HPDE6-E6E7 (cell line): ENCODE data around the gene RTCA.
"Not testable (repeated sequence)": the region's sequence is repeated elsewhere in the genome, so short reads cannot be mapped to it uniquely, and the experiment has no call there.

Experiments
- DNase-seq: peaks from one replicate; pipeline ENCODE4 v3.0.0; 2011; ENCODE audit warnings: missing footprints; ENCODE audit errors: extremely low spot score

RTCA gene

DNA sequence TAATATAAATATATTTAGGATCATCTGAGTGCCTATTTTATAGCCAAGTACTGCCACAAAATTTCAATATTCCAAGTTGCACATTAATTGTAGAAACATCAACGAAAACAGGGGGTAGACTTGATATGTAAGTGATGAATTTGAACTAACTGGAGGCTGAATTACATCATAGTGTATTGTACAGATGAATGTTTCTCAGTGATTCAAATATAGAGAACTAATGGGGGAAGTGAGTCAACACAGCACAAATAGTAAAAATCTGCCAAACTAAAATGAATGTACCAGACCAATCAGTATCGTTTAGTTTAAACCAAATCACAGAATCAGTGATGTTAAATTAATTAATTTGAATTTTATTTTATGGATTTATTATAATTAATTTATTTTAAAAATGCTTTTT, 42.8 kb downstream of the RTCA start:
- DNase-seq, result no peak

- DNase-seq, result no peak
These were observed 43.8 kb downstream of the RTCA start for GRCh38 chr1:100309863-100310262.

GRCh38 chr1:100313382-100313781, 47.4 kb downstream of the RTCA start:
- DNase-seq, result no peak

- DNase-seq, result no peak
These were observed 50.6 kb downstream of the RTCA start for GRCh38 chr1:100316622-100317021.

DNA sequence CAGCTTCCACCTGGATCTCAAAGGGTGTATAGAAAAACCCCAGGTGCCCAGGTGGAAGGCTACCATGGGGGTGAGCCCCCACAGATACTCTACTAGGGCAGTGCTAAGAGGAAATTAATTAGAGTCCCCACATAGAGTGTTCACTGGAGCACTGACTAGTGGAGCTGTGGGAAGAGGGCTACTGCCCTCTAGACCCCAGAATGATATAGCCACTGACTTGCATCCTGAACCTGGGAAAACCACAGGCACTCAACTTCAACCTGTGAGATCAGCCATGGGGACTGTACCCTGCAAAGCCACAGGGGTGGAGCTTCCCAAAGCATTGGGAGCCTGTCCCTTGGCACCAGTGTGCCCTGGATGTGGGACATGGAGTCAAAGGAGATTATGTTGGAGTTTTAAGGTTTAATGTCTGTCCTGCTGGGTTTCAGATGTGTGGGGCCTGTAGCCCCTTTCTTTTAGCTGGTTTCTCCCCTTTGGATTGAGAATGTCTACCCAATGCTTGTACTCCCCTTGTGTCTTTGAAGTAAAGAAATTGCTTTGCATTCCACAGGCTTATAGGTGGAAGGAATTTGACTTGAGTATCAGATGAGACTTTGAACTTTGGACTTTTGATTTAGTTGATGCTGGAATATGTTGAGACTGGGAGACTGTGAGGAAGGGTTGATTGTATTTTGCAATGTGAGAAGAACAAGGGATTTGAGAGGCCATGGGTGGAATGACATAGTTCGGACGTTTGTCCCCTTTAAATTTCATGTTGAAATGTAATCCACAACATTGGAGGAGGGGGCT, 54.5 kb downstream of the RTCA start:
- DNase-seq, result no peak

DNA sequence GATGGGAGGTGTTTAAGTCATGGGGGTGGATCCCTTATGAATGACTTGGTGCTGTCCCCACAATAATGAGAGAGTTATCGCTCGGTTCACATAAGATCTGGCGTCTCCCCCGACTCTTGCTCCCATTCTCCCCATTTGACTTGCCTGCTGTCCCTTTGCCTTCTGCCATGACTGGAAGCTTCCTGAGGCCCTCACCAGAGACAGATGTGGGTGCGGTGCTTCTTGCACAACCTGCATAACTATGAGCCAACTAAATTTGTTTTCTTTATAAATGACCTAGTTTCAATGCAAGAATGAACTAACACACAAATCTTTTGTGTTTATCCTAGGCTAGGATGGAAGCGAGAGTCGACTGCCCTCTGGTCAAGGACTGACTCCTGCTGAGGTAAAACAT, 55.1 kb downstream of the RTCA start:
- no peak for DNase-seq

DNA sequence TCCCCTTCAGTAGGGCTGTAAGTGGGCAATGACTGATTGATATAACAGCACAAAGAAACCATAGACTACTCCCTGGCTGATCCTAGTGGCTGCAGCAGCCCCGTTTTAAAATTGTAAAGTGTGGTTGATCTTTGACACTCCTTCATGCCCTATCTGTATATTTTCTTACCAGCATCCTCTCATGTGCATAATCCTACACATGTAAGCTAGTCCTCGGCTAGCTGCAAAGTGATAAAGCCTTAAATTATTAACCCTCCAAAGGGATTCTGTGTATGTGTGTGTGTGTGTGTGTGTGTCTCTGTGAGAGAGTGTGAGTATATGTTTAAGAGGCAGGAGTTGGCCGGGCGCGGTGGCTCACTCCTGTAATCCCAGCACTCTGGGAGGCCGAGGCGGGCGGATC, 55.5 kb downstream of the RTCA start:
- no peak for DNase-seq

DNA sequence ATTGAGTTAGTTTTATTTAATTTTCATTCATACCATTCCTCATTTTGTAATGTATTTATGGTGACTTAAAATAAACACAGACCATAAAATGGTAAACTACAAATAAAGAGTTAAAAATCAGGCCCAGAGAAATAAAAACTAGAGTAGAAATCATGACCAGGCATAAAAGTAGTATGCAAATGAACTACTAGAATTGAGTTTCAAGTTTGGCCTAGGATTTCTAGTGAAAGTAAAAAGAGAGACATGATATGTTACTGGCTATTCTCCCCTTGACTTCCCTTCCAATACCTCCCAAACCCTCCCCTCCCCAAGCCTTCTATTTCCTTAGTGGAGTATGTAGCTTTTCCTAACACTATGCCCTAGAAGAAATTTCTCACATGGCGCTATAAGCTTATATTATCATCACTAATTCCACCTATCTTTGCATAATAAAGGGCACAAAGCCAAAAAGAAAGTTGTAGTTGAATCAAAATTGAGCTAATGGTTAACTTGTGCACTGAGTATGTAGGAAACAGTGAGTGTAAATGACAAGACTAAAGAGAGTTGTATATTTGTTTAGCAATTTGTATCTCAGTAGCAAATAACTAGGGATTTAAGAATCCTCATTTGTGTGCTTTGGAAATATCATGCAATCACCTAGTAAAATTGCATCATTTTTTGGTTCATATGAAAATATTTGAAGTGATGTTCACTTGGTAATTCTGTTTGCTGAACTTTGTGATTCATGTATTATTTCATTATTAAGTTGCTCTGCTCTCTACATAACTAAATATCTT, 56.6 kb downstream of the RTCA start:
- DNase-seq, result no peak

- DNase-seq, result no peak
These were observed 57.5 kb downstream of the RTCA start for GRCh38 chr1:100323419-100324106.

DNA sequence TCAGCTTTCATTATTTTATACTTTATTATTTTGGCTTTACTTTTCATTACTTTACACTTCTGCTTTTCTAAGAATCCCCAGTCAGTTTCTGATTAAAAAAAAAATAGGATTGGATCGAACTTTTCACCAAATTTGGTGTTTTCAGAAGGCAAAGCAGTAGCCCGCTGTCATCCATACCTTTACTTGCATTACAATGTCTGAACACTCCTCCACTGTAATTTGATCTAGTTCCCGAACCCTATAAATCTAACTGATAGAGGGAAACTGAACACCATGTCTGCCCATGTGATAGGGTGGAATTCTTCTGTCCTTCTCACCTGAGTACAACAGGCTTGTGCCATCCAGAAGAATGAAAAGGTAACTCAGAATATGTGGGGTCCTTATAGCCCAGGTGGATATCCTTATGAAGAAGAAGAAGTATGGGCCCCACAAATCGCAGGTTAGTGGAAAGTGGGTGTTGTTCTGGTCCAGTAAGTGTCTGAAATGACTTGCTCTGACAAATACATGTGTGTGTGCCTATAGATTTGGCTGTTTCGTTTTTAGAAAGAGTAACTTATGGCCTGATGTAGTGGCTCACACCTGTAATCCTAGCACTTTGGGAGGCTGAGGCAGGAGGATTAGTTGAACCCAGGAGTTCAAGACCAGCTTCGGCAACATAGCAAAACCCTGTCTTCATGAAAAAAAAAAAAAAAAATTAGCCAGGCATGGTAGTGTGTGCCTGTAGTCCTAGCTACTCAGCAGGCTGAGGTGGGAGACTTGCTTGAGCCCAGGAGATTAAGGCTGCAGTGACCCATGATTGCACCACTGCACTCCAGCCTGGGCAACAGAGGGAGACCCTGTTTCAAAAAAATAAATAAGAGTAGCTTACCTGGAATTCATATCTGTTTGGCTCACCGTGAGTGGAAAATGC, 59.7 kb downstream of the RTCA start:
- DNase-seq, result no peak

DNA sequence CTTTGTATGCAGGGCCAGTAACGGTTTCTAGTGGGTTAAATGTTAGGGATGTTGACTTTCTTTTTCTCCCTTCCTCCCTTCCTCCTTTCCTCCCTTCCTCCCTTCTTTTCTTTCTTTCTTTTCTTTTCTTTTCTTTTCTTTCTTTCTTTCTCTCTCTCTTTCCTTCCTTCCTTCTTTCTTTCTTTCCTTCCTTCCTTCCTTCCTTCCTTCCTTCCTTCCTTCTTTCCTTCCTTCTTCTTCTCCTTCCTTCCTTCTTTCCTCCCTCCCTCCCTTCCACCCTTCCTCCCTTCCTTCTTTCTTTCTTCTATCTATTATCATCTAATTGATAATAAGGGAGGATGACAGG, 60.3 kb downstream of the RTCA start:
- not testable (repeated sequence) for DNase-seq

DNA sequence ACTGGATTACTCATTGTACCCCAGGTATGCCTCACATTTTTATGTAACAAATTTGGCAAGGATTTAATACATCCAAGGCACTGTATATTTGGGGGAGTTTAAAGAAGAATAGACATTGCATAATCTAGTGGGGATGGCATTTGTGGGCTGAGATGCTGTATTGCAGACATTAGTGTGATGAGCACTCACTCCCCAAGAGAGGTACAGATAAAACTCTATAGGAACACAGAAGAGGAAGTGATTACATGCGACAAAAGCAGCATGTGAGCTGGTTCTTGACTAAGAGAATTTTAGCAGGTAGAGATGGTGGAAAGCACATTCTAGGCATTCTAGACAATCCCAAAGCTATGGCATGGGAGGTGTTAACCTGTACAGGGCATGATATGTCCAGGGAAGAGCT, 62.1 kb downstream of the RTCA start:
- DNase-seq, result no peak

DNA sequence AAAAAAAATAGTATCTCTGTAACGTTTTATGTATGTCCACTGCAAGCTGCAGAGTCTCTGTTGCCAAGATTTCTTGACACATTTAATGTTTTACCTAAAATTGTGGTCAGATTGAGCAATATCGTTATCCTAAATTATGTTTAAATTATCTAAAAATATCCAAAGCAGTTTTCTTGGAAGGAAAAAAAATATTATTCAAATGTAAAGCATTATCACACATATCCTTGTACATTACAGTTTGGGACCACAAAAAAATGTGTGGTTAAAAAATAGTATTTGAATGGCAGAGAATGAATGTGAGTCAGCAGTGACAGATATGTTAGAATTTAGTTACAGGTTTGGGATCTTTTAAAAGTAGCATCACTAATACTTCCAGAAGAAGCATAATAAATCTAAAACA, 65.1 kb downstream of the RTCA start:
- not testable (repeated sequence) for DNase-seq

DNA sequence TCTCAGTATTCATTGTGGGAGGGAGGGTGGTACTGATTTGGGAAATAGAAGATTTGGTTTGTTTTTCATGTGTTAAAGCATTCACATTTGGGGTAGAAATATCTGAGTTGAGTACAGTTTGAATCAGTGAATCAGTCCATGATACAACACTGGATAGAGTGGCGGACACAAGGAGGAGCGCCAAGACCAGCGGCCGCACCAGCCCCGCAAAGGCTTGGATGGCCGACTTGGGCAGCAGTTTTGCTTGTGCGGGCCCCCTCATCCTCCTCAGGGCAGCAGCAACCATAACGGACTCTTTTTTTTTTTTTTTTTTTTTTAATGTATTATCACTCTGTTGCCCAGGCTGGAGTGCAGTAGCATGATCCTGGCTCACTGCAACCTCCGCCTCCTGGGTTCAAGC, 66.3 kb downstream of the RTCA start:
- no peak for DNase-seq

DNA sequence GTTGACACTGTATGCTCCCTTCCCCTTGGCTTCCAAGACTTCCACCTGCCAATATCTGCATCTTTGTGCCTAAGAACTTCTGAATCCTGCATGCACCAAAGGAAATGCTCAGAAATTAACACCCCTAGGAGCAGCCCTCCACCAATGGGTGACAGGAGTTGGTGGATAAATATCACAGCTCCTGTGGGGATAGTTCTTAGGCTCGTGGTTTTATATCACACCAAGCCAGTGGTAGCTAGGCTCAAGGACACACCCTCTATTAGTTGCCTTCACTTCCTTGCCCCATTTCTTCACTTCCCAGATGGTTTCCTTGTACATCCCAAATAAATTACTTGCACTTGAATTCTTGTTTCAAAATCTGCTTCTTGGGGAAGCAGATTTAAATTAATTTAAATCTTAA, 69.4 kb downstream of the RTCA start:
- DNase-seq, result no peak

DNA sequence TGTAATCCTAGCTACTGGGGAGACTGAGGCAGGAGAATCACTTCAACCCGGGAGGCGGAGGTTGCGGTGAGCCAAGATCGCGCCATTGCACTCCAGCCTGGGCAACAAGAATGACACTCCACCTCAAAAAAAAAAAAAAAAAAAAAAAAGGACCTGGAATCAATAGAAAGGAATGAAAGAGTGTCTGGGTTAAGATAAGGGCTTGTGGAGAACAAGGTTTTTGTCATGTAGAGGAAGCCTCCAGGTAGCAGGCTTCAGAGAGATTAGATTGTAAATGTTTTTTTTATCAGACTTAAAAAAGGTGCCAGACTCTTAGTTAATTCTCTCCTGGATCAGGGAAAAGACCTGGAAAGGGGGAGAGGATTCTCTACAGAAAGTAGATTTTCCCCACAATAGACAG, 71.9 kb downstream of the RTCA start:
- DNase-seq, result not testable (repeated sequence)

- not testable (repeated sequence) for DNase-seq
These were observed 73.7 kb downstream of the RTCA start for GRCh38 chr1:100339735-100340134.

DNA sequence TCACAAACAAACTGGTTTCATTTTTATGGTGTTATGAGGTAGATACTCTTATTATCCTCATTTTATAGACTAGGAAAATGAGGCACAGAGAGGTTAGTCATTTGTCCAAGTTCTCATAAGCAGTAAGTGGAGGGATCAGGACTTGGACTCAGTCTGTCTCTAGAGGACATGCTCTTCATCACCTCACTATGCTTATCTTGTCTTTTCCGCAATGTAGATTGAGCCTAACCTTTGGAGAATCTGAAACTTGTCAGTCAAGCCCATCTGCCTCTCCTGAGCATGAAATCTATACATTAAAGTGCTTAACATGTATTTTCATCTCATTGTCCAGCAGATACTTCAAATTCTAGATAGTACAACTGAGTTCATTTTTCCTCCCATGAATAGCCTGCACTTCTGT, 74.5 kb downstream of the RTCA start:
- no peak for DNase-seq

GRCh38 chr1:100342348-100342747, 76.3 kb downstream of the RTCA start:
- no peak for DNase-seq
